Naive thymus-derived CD8-positive, alpha-beta T cell (primary cell): ENCODE results near the gene EMILIN1. TPM values are rescaled to one million over a fixed set of nuclear protein-coding genes. Genes with fewer than 3 reads are reported as not detected.
"Not testable (repeated sequence)": the region's sequence is repeated elsewhere in the genome, so short reads cannot be mapped to it uniquely, and the experiment has no call there.

Experiments used
- ATAC-seq, 2 donors: fragments of 150-1000 bp; cut with Tn5 transposase in 1 of 2; sonication (Bioruptor Pico), chemical (Tn5 transposase) in 1 of 2; 1 replicate in 1 of 2; 2 replicates in 1 of 2; pipeline ENCODE4 v1.10.0; 2021; ENCODE audit warnings: mild to moderate bottlenecking in 2 of 2, moderate library complexity in 2 of 2
- POLR2A ChIA-PET: fragments of 350-600 bp; sonication (Branson Sonifier 250); formaldehyde crosslinking; loops from one replicate; lab custom pipeline; 2021; ENCODE audit warnings: antibody characterized with exemption; lab: Charles Lee
- DNase-seq, 10 donors: peaks; one replicate each; pipeline versions ENCODE4 v3.0.0 to v3.0.0-alpha.2; 2020 to 2022
- H3K27ac Mint-ChIP-seq, 10 donors: one replicate each; pipeline ENCODE4 v1.8.0; 2020 to 2022; ENCODE audit warnings: mild to moderate bottlenecking in 10 of 10, mixed read lengths in 10 of 10, moderate library complexity in 4 of 10, inconsistent platforms in 1 of 10
- H3K27me3 Mint-ChIP-seq, 5 donors: one replicate each; pipeline ENCODE4 v1.8.0; 2021 to 2022; ENCODE audit warnings: mixed read lengths in 5 of 5
- H3K36me3 Mint-ChIP-seq, 3 donors: one replicate each; pipeline ENCODE4 v1.8.0; 2020 to 2022; ENCODE audit warnings: mixed read lengths in 3 of 3, mild to moderate bottlenecking in 2 of 3, inconsistent platforms in 1 of 3
- H3K4me1 Mint-ChIP-seq, 4 donors: one replicate each; pipeline ENCODE4 v1.8.0; 2021 to 2022; ENCODE audit warnings: mixed read lengths in 4 of 4
- H3K4me3 Mint-ChIP-seq, 10 donors: one replicate each; pipeline ENCODE4 v1.8.0; 2020 to 2022; ENCODE audit warnings: mild to moderate bottlenecking in 10 of 10, mixed read lengths in 10 of 10, moderate library complexity in 6 of 10, inconsistent platforms in 1 of 10
- H3K9me3 Mint-ChIP-seq, 9 donors: one replicate each; pipeline ENCODE4 v1.8.0; 2020 to 2022; ENCODE audit warnings: mixed read lengths in 9 of 9, mild to moderate bottlenecking in 3 of 9, inconsistent platforms in 1 of 9, moderate library complexity in 1 of 9
- polyA plus RNA-seq, 3 donors: library from polyadenylated mRNA; unstranded; fragments of 300-500 nt; fragmentation: Illumina TruSeq; gene quantifications; one replicate each; pipeline ENCODE4 v1.2.3, GENCODE V29; 2021
- total RNA-seq, 8 experiments: library from RNA in 2 of 8; stranded (reverse) in 2 of 8; gene quantifications; one replicate each; pipeline ENCODE4 v1.2.3 and lab custom pipeline; 2021 to 2026

Gene EMILIN1
- total and polyA plus RNA-seq, 5 experiments from 2014 or later: 0.41 to 1.1 (median 0.90) TPM

DNA sequence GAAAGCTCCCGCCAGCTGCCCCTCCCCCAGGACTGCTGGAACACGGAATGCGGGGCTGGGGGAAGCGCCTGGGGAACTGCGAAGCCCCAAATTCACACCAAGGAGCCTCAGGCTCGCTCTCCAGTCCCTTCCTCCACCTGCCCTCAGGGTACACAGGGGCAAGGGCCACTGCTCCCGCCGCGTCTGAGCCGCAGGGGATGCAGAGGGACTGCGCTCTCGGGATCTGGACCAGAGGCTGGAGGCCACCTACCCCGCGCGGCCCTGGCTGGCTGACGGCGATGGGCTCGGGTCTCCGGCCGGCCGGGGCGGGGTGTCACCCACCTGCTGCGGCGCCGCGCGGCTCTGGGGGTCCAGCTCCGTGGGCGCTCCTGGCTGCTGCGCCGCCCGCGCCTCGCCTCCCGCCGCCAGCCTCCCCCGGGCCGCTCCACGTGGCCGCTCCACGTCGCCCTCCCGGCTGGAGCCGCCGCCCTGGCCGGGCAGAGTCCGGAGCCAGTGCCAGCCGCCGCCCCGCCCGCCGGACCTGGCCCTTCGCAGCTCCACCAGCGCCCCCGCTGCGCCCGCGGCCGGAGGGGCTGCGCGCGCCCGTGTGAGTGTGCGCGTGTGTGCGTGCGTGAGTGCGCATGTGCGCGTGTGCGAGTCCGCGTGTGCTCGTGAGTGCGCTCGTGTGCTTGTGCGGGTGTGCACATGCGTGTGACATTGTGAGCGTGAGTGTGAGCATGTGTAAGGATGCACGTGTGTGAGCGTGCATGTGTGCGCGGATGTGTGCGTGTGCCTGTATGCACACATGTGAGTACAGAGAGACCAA is 40.3 kb downstream of the EMILIN1 start, which contains the start of gene CGREF1:
TSS of gene CGREF1 (minus strand) at position 604 of the 805 bp plus-strand sequence. CDS start 14,762 bp downstream, outside the sequence.
- H3K4me1 Mint-ChIP-seq: peaks cover 11 to 24% (median 17%) of the 10 kb centered on the region in 4 donors
- DNase-seq (no peak), ATAC-seq (peak in 1 of 2 donors; percentile 9)
- H3K27ac Mint-ChIP-seq: no peak within 1 kb of the TSS
- H3K27me3 Mint-ChIP-seq: peaks cover 8 to 25% (median 17%) of the 10 kb centered on the region in 5 donors
- H3K4me3 Mint-ChIP-seq: peak within 1 kb of the TSS; percentile 67 to 89 (median 80)
- H3K36me3 Mint-ChIP-seq: no peaks in the 10 kb centered on the region
- H3K9me3 Mint-ChIP-seq: peaks cover 0 to 2% (median 0%) of the 10 kb centered on the region in 9 donors
- POLR2A ChIA-PET: interaction anchor here (1.2 kb wide), 1 partner anchor 15 kb away, joined by 4 read pairs; the partner anchor contains the start of gene PREB

GRCh38 chr2:27119330-27119670 is 40.9 kb downstream of the EMILIN1 start:
- peak overlapping the region; percentile 67 to 89 (median 80) for H3K4me3 Mint-ChIP-seq
- peaks cover 11 to 29% (median 21%) of the 10 kb centered on the region in 4 donors for H3K4me1 Mint-ChIP-seq
- H3K36me3 Mint-ChIP-seq, POLR2A ChIA-PET, H3K9me3 Mint-ChIP-seq, ATAC-seq, DNase-seq, H3K27ac Mint-ChIP-seq: not testable (repeated sequence)
- H3K27me3 Mint-ChIP-seq: peaks cover 8 to 25% (median 17%) of the 10 kb centered on the region in 5 donors

- peaks cover 0 to 2% (median 0%) of the 10 kb centered on the region in 9 donors for H3K9me3 Mint-ChIP-seq
- peak overlapping the region in 9 of 10 donors; percentile 19 to 93 (median 92) for H3K4me3 Mint-ChIP-seq
- ATAC-seq (no peak), DNase-seq (no peak)
- no peaks in the 10 kb centered on the region for H3K36me3 Mint-ChIP-seq
- POLR2A ChIA-PET: no interaction called here
- H3K4me1 Mint-ChIP-seq: peaks cover 11 to 30% (median 21%) of the 10 kb centered on the region in 4 donors
- peak overlapping the region in 2 of 10 donors; percentile 40 to 50 for H3K27ac Mint-ChIP-seq
- H3K27me3 Mint-ChIP-seq: peaks cover 8 to 25% (median 17%) of the 10 kb centered on the region in 5 donors
Observed at GRCh38 chr2:27121906-27122305, 43.5 kb downstream of the EMILIN1 start.

DNA sequence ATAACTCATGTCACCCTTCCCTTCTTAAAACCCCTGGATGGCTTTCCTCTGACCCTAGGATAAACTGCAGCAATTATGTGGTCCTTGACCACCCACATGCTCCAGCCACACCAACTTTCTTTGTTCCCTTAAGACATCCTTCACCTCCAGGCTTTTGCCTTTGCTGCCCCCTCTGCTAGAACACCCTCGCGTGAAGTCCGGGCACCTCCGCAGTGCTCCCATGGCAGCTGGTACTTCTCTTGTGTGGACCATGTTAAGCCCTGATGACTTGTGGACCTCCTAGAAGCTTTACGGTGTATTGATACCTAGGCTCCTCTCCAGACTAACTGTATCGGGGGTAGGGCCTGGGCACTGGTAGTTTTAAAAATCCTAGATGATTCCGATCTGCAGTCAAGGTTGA is 44.4 kb downstream of the EMILIN1 start:
- Mint-ChIP-seq H3K4me1 (peaks cover 11 to 30% (median 21%) of the 10 kb centered on the region in 4 donors), H3K9me3 (peaks cover 0 to 2% (median 0%) of the 10 kb centered on the region in 9 donors), H3K27ac (peak overlapping the region; percentile 64 to 94 (median 90)), H3K27me3 (peaks cover 8 to 19% (median 16%) of the 10 kb centered on the region in 5 donors), H3K4me3 (peak overlapping the region; percentile 87 to 97 (median 92)), H3K36me3 (no peaks in the 10 kb centered on the region)
- POLR2A ChIA-PET: interaction anchor here (1.1 to 3.3 kb wide), 2 partner anchors 11 to 50 kb away, joined by 3 to 55 read pairs; partner anchors contain the start of gene PREB
- DNase-seq: no peak
- no peak for ATAC-seq

DNA sequence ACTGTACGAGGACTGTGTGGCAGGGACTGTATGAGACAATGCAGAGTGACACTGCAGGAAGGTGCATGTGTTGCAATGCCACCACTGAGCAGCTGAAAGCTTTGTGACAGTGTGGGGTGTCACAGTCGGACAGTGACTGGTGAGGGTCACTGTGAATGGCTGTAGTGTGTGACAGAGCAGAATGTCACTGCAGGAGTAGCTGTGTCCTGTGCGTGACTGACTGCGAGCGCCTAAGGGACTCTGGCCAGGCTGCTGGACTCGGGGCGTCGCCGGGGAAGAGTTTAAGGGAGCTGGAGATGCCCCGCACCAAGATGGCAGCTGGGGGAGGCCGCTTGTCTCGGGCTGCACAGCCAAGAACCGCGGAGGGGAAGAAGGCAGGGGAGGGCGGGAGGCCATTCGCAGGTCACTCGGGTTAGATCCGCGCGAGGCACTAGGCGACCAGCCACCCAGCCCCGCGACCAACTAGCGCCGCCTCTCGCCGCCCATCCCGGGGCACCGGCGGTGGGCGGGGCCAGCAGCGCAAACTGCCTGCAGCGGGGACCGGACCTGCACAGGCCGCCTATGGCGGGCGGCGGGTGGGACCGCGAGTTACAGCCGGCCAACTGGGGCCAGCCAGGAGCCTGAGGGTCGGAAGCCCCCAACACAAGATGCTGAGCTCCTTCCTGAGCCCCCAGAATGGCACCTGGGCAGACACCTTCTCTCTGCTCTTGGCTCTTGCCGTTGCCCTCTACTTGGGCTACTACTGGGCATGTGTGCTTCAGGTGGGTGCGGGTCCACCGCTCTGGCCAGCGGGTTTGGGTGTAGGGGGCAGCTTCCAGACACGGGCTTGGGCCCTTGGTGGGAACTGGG is 45.1 kb downstream of the EMILIN1 start, which contains the start of gene ABHD1:
TSS of gene ABHD1 (plus strand) at position 514 of the 849 bp plus-strand sequence. CDS start at position 648, 134 bp downstream.
- ATAC-seq (peak; percentile 80 to 91), DNase-seq (peak; percentile 27 to 80 (median 60))
- Mint-ChIP-seq H3K27ac (peak within 1 kb of the TSS; percentile 64 to 94 (median 90)), H3K27me3 (peaks cover 8 to 17% (median 13%) of the 10 kb centered on the region in 5 donors), H3K4me3 (peak within 1 kb of the TSS; percentile 87 to 97 (median 92)), H3K36me3 (no peaks in the 10 kb centered on the region), H3K9me3 (peaks cover 0 to 2% (median 0%) of the 10 kb centered on the region in 9 donors), H3K4me1 (peaks cover 11 to 28% (median 21%) of the 10 kb centered on the region in 4 donors)
- POLR2A ChIA-PET: interaction anchor here (0.6 to 3.3 kb wide), 10 partner anchors 10 to 547 kb away, joined by 3 to 55 read pairs (median 4); partner anchors contain the start of genes AGBL5, ATRAID, KHK and OST4

DNA sequence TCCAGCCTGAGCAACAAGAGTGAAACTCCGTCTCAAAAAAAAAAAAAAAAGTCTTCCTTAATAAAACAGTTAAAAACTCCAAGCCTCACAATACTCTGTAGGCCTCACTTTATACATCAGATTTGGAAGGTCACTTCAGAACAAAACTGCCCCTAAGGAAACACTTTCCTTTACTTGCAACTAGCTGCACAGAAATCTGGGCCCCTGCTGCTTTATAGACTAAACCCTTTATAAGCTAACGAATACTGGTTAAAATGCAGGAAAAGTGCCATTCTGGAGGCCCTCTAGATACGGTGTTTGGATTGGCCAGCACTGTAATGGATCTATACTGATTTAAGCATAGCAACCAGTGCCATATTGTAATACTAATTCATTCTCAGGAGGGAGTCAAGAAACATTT is 46.7 kb downstream of the EMILIN1 start:
- Mint-ChIP-seq H3K27ac (no peak overlapping the region), H3K36me3 (peaks cover 0 to 10% (median 0%) of the 10 kb centered on the region in 3 donors), H3K4me3 (peak overlapping the region in 2 of 10 donors; percentile 33 to 92)

DNA sequence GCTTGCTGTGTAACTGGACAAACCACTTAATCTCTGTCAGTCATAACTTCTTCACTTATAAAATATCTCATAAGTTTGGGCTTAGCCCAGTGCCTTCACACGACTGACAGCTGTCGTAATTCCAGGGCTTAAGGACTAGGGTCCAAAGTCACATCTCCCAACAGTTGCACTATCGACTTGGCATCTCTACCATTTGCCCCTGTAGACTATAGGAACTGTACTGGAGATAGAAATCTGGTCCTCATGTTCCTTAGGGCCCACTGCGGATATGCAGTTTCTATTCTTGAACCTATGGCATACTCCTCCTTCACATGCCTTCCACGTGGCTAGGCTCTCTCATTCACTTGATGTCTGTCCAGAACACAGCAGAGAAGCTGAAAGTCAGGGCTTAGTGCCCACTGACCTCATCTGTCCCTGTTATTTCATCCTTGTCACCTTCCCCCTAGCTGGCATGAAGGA is 47.9 kb downstream of the EMILIN1 start:
- Mint-ChIP-seq H3K27me3 (no peaks in the 10 kb centered on the region), H3K4me1 (peaks cover 17 to 27% (median 22%) of the 10 kb centered on the region in 4 donors), H3K36me3 (peaks cover 0 to 21% (median 0%) of the 10 kb centered on the region in 3 donors), H3K4me3 (no peak overlapping the region), H3K9me3 (no peaks in the 10 kb centered on the region), H3K27ac (peak overlapping the region in 3 of 10 donors; percentile 5 to 80 (median 31))
- no peak for ATAC-seq
- POLR2A ChIA-PET: interaction anchor here (0.7 kb wide), 2 partner anchors 8 to 55 kb away, joined by 3 to 5 read pairs; partner anchors contain the start of genes OST4 and PREB
- DNase-seq: no peak

More for the DNA sequence above, 46.7 kb downstream of the EMILIN1 start:
- ATAC-seq (no peak), DNase-seq (no peak)
- Mint-ChIP-seq H3K4me1 (peaks cover 15 to 21% (median 18%) of the 10 kb centered on the region in 4 donors), H3K27me3 (peaks cover 1 to 4% (median 2%) of the 10 kb centered on the region in 5 donors), H3K9me3 (no peaks in the 10 kb centered on the region)
- POLR2A ChIA-PET: interaction anchor here (0.7 to 3.3 kb wide), 5 partner anchors 8 to 305 kb away, joined by 3 to 55 read pairs (median 6); partner anchors contain the start of genes AGBL5, OST4 and PREB

DNA sequence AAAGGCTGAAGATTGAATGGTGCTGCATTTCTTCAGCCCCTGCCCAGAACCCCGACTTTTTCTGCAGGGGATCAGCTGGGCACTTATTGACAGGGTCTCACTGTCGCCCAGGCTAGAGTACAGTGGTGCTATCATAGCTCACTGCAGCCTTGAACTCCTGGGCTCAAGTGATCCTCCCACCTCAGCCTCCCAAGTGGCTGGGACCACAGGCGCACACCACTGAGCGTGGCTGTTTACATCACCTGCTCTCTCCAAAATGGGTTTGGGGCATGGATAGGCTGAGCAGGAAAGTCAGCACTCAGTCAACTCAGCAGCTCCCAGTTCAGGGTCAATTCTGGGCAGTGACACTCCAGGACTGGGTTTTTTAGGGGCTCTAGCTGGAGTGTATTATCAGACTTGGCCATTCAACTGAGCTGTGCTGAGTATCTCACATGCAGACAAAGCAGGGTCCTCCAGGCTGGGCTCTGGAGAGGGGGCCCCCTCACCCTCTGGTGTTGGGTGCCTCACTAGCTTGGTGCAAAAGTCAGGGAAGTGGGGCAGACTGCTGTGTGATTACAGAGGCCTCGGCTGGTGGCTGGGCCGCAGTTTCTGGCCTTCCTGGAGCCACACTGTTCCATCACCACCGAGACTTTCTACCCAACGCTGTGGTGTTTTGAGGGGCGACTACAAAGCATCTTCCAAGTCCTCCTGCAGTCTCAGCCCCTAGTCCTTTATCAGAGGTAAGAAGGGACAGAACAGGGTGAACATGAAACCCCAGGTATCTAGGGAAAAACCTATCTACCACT is 49.7 kb downstream of the EMILIN1 start:
- no peak for ATAC-seq
- POLR2A ChIA-PET: no interaction called here
- Mint-ChIP-seq H3K4me3 (no peak overlapping the region), H3K27ac (peak overlapping the region in 2 of 10 donors; percentile 43 to 59), H3K36me3 (peaks cover 0 to 35% (median 0%) of the 10 kb centered on the region in 3 donors), H3K9me3 (no peaks in the 10 kb centered on the region), H3K4me1 (peaks cover 17 to 27% (median 21%) of the 10 kb centered on the region in 4 donors), H3K27me3 (no peaks in the 10 kb centered on the region)
- DNase-seq: no peak

GRCh38 chr2:27128668-27129571 is 50.5 kb downstream of the EMILIN1 start:
- Mint-ChIP-seq H3K9me3 (no peaks in the 10 kb centered on the region), H3K27me3 (no peaks in the 10 kb centered on the region), H3K4me3 (no peak overlapping the region), H3K36me3 (peaks cover 0 to 35% (median 0%) of the 10 kb centered on the region in 3 donors), H3K27ac (peak overlapping the region in 9 of 10 donors; percentile 5 to 92 (median 48)), H3K4me1 (peaks cover 19 to 30% (median 24%) of the 10 kb centered on the region in 4 donors)
- no peak for ATAC-seq
- POLR2A ChIA-PET: no interaction called here
- DNase-seq: no peak

DNA sequence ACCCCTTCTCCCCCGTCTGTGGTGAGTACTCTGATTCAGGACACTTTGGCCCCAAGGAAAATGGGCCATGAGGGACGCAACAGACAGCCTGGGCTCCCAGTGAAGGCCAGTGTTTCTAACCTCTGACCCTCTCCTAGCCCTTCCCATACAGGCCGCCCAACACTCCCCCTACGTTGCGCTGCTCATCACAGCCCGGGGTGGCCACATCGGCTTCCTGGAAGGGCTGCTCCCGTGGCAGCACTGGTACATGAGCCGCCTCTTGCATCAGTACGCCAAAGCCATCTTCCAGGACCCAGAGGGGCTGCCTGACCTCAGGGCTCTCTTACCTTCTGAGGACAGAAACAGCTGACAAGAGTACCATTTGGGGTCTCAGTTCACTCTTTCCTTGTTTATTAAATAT is 52.0 kb downstream of the EMILIN1 start:
- Mint-ChIP-seq H3K27ac (peak overlapping the region in 3 of 10 donors; percentile 24 to 59 (median 44)), H3K36me3 (peaks cover 0 to 35% (median 1%) of the 10 kb centered on the region in 3 donors), H3K4me3 (peak overlapping the region in 1 of 10 donors; percentile 30), H3K27me3 (no peaks in the 10 kb centered on the region), H3K9me3 (peaks cover 0 to 2% (median 0%) of the 10 kb centered on the region in 9 donors), H3K4me1 (peaks cover 19 to 37% (median 25%) of the 10 kb centered on the region in 4 donors)
- ATAC-seq: no peak
- POLR2A ChIA-PET: no interaction called here
- no peak for DNase-seq
